HCT116 (cell line): ENCODE measurements around the gene COPE. TPM values are rescaled to one million over a fixed set of nuclear protein-coding genes. Genes with fewer than 3 reads are reported as not detected.

Experiments
- ATAC-seq: fragments of 200-7000 bp; cut with Tn5 transposase; 2 replicates; pipeline ENCODE4 v1.9.1; 2020; ENCODE audit warnings: mild to moderate bottlenecking, moderate library complexity
- BruUV-seq: library from RNA; stranded (reverse); fragments of 400-500 nt; replicated peaks from 2 replicates; lab custom pipeline; 2021; lab: Mats Ljungman, UMichigan
- CTCF ChIA-PET: fragments of 300-600 bp; sonication (Branson Sonifier 250); formaldehyde crosslinking; loops from one replicate; lab custom pipeline; 2021; ENCODE audit warnings: antibody characterized with exemption; lab: Charles Lee
- POLR2A ChIA-PET: fragments of 300-600, 350-600 bp; sonication (Branson Sonifier 250); formaldehyde crosslinking; loops from one replicate; lab custom pipeline; 2021; ENCODE audit warnings: antibody characterized with exemption; lab: Charles Lee
- RAD21 ChIA-PET, 2 experiments: fragments of 300-600 bp; sonication (Branson Sonifier 250); formaldehyde crosslinking; loops; one replicate each; lab custom pipeline; 2023; ENCODE audit warnings: low total read pairs in 2 of 2; ENCODE audit not compliant: uncharacterized antibody in 2 of 2, unreplicated experiment in 2 of 2, low non-redundant PET in 1 of 2; lab: Charles Lee
- DNase-seq: peaks from one replicate; pipeline ENCODE4 v3.0.0-alpha.2; 2010; ENCODE audit warnings: low read depth, low spot score
- H2AFZ ChIP-seq: fragments of 200-600 bp; shearing (Covaris generic), sonication (generic); 2 replicates; pipeline ENCODE4 v1.6.1; 2017; ENCODE audit warnings: low read depth, mixed run types, mixed read lengths, antibody characterized with exemption, low read length; ENCODE audit not compliant: poor library complexity, severe bottlenecking
- H3K27ac ChIP-seq: 2 replicates; pipeline ENCODE4 v1.5.1; 2012; ENCODE audit warnings: low read depth, low read length
- H3K27me3 ChIP-seq: fragments of 200-600 bp; sonication (generic); 2 replicates; pipeline ENCODE4 v1.6.1; 2016; ENCODE audit warnings: mixed run types, low read length, mixed read lengths; ENCODE audit not compliant: insufficient read depth
- H3K36me3 ChIP-seq, 2 experiments: fragments of 200-500 bp in 1 of 2; fragments of 200-600 bp in 1 of 2; sonication (Bioruptor generic) in 1 of 2; sonication (generic) in 1 of 2; 2 replicates each; pipeline versions ENCODE4 v1.5.1 to v1.6.1; 2014 to 2016; ENCODE audit warnings: low read length in 2 of 2, inconsistent platforms in 1 of 2, mixed read lengths in 1 of 2, mixed run types in 1 of 2; ENCODE audit not compliant: insufficient read depth in 2 of 2, control insufficient read depth in 1 of 2
- H3K4me1 ChIP-seq, 2 experiments: fragments of 200-600 bp in 1 of 2; sonication (generic) in 1 of 2; 2 replicates each; pipeline versions ENCODE4 v1.5.1 to v1.6.1; 2012 to 2017; ENCODE audit warnings: low read length in 2 of 2, inconsistent platforms in 1 of 2, mild to moderate bottlenecking in 1 of 2, mixed read lengths in 1 of 2, mixed run types in 1 of 2, moderate library complexity in 1 of 2; ENCODE audit not compliant: insufficient read depth in 2 of 2, control insufficient read depth in 1 of 2
- H3K4me2 ChIP-seq: fragments of 200-600 bp; sonication (generic); 2 replicates; pipeline ENCODE4 v1.6.1; 2017; ENCODE audit warnings: mixed run types, low read length, mixed read lengths
- H3K4me3 ChIP-seq, 2 experiments: fragments of 200-600 bp in 1 of 2; sonication (generic) in 1 of 2; replicated peaks in 1 of 2; 2 replicates each; pipeline ENCODE4 v1.5.1; 2011 to 2016; ENCODE audit warnings: low read length in 2 of 2, control low read depth in 1 of 2, low read depth in 1 of 2, mild to moderate bottlenecking in 1 of 2, mixed read lengths in 1 of 2, mixed run types in 1 of 2
- H3K79me2 ChIP-seq: fragments of 200-600 bp; sonication (generic); 2 replicates; pipeline ENCODE4 v1.6.1; 2017; ENCODE audit warnings: mild to moderate bottlenecking, mixed run types, low read length, moderate library complexity, mixed read lengths; ENCODE audit not compliant: insufficient read depth
- H3K9ac ChIP-seq: fragments of 200-600 bp; sonication (generic); 2 replicates; pipeline ENCODE4 v1.6.1; 2016; ENCODE audit warnings: low read length, mixed read lengths
- H3K9me2 ChIP-seq: fragments of 200-600 bp; sonication (generic), shearing (Covaris generic); 2 replicates; pipeline ENCODE4 v1.6.1; 2017; ENCODE audit warnings: mixed run types, mild to moderate bottlenecking, moderate library complexity; ENCODE audit not compliant: insufficient read depth
- H3K9me3 ChIP-seq, 2 experiments: fragments of 200-500 bp in 1 of 2; fragments of 200-600 bp in 1 of 2; sonication (Bioruptor generic) in 1 of 2; sonication (generic) in 1 of 2; 2 replicates each; pipeline ENCODE4 v1.6.1; 2014 to 2017; ENCODE audit warnings: low read length in 2 of 2, mixed read lengths in 2 of 2, inconsistent platforms in 1 of 2, low read depth in 1 of 2, mild to moderate bottlenecking in 1 of 2, mixed run types in 1 of 2, moderate library complexity in 1 of 2; ENCODE audit not compliant: control insufficient read depth in 1 of 2, insufficient read depth in 1 of 2
- H4K20me1 ChIP-seq: fragments of 200-600 bp; sonication (generic), shearing (Covaris generic); 2 replicates; pipeline ENCODE4 v1.6.1; 2017; ENCODE audit warnings: mixed run types, mild to moderate bottlenecking, moderate library complexity; ENCODE audit not compliant: insufficient read depth
- CBX3 ChIP-seq: IDR thresholded peaks from 2 replicates; pipeline ENCODE4 v1.6.1; 2012; ENCODE audit warnings: low read depth
- CEBPB ChIP-seq: IDR thresholded peaks from 2 replicates; pipeline ENCODE4 v1.6.1; 2012; ENCODE audit warnings: low read depth
- EGR1 ChIP-seq: IDR thresholded peaks from 2 replicates; pipeline ENCODE4 v1.6.1; 2012; ENCODE audit warnings: low read depth
- ELF1 ChIP-seq: IDR thresholded peaks from 2 replicates; pipeline ENCODE4 v1.6.1; 2012; ENCODE audit warnings: low read depth, borderline replicate concordance
- EZH2 ChIP-seq: fragments of 200-600 bp; sonication (generic); IDR thresholded peaks from 2 replicates; pipeline ENCODE4 v1.6.1; 2017; ENCODE audit warnings: antibody characterized with exemption, mixed run types
- EZH2phosphoT487 ChIP-seq: fragments of 200-600 bp; IDR thresholded peaks from 2 replicates; pipeline ENCODE4 v1.6.1; 2018; ENCODE audit warnings: antibody characterized with exemption, borderline replicate concordance
- JUND ChIP-seq: IDR thresholded peaks from 2 replicates; pipeline ENCODE4 v1.6.1; 2012
- MAX ChIP-seq: IDR thresholded peaks from 2 replicates; pipeline ENCODE4 v1.6.1; 2012
- POLR2A ChIP-seq: IDR thresholded peaks from 2 replicates; pipeline ENCODE4 v1.7.0; 2011; ENCODE audit warnings: borderline replicate concordance; ENCODE audit not compliant: insufficient read depth, insufficient read length; ENCODE audit errors: extremely low read depth
- POLR2AphosphoS5 ChIP-seq: IDR thresholded peaks from 2 replicates; pipeline ENCODE4 v1.6.1; 2011; ENCODE audit warnings: mild to moderate bottlenecking, low read depth, low read length, moderate library complexity
- RAD21 ChIP-seq: IDR thresholded peaks from 2 replicates; pipeline ENCODE4 v1.6.1; 2012; ENCODE audit warnings: low read depth, mild to moderate bottlenecking
- REST ChIP-seq: IDR thresholded peaks from 2 replicates; pipeline ENCODE4 v1.6.1; 2012; ENCODE audit warnings: low read depth
- SRF ChIP-seq: IDR thresholded peaks from 2 replicates; pipeline ENCODE4 v1.6.1; 2012; ENCODE audit warnings: low read depth
- TCF7L2 ChIP-seq: IDR thresholded peaks from 2 replicates; pipeline ENCODE4 v1.7.0; 2011; ENCODE audit warnings: borderline replicate concordance, inconsistent platforms; ENCODE audit not compliant: insufficient read depth, insufficient read length; ENCODE audit errors: extremely low read depth
- ZFX ChIP-seq: fragments of 450-650 bp; IDR thresholded peaks from 2 replicates; pipeline ENCODE4 v1.6.1; 2017
- ZNF274 ChIP-seq: fragments of 200-500 bp; sonication (Bioruptor generic); IDR thresholded peaks from 2 replicates; pipeline ENCODE4 v1.6.1; 2014; ENCODE audit warnings: mild to moderate bottlenecking, low read depth, low read length, inconsistent platforms
- intact Hi-C: fragments of 100-400 bp; cut with micrococcal nuclease; formaldehyde crosslinking; loops from 2 replicates; pipeline ENCODE4 v1.10.0; 2022
- total RNA-seq: library from RNA; stranded (reverse); gene quantifications from one replicate; pipeline ENCODE4 v1.2.1, GENCODE V29; 2021; ENCODE audit not compliant: unreplicated experiment
- TF ChIP-seq, protein P1 (sequence below), 3 experiments: fragments of 200-600 bp in 1 of 3; sonication (generic) in 1 of 3; IDR thresholded peaks in 2 of 3; conservative IDR thresholded peaks in 1 of 3; 2 replicates each; pipeline ENCODE4 v1.5.1; 2012 to 2017; ENCODE audit warnings: low read depth in 2 of 3, low read length in 2 of 3, antibody characterized with exemption in 1 of 3, borderline replicate concordance in 1 of 3, control low read depth in 1 of 3, mild to moderate bottlenecking in 1 of 3, mixed read lengths in 1 of 3, mixed run types in 1 of 3, moderate library complexity in 1 of 3; ENCODE audit not compliant: insufficient read depth in 1 of 3
- TF ChIP-seq, protein P2 (sequence below): IDR thresholded peaks from 2 replicates; pipeline ENCODE4 v1.6.1; 2011; ENCODE audit warnings: mild to moderate bottlenecking, low read length, moderate library complexity; ENCODE audit not compliant: insufficient replicate concordance; ENCODE audit errors: extremely low read depth
- TF ChIP-seq, protein P3 (sequence below): IDR thresholded peaks from 2 replicates; pipeline ENCODE4 v1.6.1; 2012

COPE gene
- total RNA-seq, 1 experiment from 2014 or later, result 263 TPM

- TF ChIP-seq, protein P1, sequence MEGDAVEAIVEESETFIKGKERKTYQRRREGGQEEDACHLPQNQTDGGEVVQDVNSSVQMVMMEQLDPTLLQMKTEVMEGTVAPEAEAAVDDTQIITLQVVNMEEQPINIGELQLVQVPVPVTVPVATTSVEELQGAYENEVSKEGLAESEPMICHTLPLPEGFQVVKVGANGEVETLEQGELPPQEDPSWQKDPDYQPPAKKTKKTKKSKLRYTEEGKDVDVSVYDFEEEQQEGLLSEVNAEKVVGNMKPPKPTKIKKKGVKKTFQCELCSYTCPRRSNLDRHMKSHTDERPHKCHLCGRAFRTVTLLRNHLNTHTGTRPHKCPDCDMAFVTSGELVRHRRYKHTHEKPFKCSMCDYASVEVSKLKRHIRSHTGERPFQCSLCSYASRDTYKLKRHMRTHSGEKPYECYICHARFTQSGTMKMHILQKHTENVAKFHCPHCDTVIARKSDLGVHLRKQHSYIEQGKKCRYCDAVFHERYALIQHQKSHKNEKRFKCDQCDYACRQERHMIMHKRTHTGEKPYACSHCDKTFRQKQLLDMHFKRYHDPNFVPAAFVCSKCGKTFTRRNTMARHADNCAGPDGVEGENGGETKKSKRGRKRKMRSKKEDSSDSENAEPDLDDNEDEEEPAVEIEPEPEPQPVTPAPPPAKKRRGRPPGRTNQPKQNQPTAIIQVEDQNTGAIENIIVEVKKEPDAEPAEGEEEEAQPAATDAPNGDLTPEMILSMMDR (IDR thresholded peaks at IDR 0.05 in 2 of 3, conservative IDR thresholded peaks at IDR 0.05 in 1 of 3; ENCODE audit: borderline replicate concordance in 1 of 3, insufficient read depth in 1 of 3, low read depth in 2 of 3, low read length in 2 of 3), result no peak
- TF ChIP-seq SRF (no peak), MAX (no peak), REST (no peak), CEBPB (no peak), ZNF274 (no peak), EZH2phosphoT487 (no peak), EGR1 (no peak), JUND (no peak), ELF1 (no peak), ZFX (no peak), RAD21 (no peak), CBX3 (no peak), POLR2AphosphoS5 (no peak), TCF7L2 (no peak), POLR2A (no peak), EZH2 (no peak)
- TF ChIP-seq, protein P2, sequence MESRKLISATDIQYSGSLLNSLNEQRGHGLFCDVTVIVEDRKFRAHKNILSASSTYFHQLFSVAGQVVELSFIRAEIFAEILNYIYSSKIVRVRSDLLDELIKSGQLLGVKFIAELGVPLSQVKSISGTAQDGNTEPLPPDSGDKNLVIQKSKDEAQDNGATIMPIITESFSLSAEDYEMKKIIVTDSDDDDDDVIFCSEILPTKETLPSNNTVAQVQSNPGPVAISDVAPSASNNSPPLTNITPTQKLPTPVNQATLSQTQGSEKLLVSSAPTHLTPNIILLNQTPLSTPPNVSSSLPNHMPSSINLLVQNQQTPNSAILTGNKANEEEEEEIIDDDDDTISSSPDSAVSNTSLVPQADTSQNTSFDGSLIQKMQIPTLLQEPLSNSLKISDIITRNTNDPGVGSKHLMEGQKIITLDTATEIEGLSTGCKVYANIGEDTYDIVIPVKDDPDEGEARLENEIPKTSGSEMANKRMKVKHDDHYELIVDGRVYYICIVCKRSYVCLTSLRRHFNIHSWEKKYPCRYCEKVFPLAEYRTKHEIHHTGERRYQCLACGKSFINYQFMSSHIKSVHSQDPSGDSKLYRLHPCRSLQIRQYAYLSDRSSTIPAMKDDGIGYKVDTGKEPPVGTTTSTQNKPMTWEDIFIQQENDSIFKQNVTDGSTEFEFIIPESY, result no peak
- TF ChIP-seq, protein P3, sequence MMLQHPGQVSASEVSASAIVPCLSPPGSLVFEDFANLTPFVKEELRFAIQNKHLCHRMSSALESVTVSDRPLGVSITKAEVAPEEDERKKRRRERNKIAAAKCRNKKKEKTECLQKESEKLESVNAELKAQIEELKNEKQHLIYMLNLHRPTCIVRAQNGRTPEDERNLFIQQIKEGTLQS, result no peak
- H3K79me2 ChIP-seq, result peaks cover 53% of the 10 kb centered on the region
- peaks cover 0 to 20% of the 10 kb centered on the region in 2 experiments; a peak in 3 of 4 replicates for H3K36me3 ChIP-seq
- no peak for DNase-seq
- RAD21 ChIA-PET, result no interaction called here
- peak overlapping the region; percentile 76 for H3K9ac ChIP-seq
- H2AFZ ChIP-seq, result no peak overlapping the region
- no peaks in the 10 kb centered on the region for H4K20me1 ChIP-seq
- no peak for ATAC-seq
- POLR2A ChIA-PET, result no interaction called here
- H3K27ac ChIP-seq, result 0 out of 2 replicates have a peak overlapping the region, but pooled peaks have one; percentile 1
- no peaks in the 10 kb centered on the region for H3K27me3 ChIP-seq
- BruUV-seq, result no TSS peak
- intact Hi-C loops, result no loop called here
- H3K4me2 ChIP-seq, result peak overlapping the region; percentile 100
- H3K9me3 ChIP-seq, result no peaks in the 10 kb centered on the region
- CTCF ChIA-PET, result no interaction called here
- no peaks in the 10 kb centered on the region for H3K9me2 ChIP-seq
- H3K4me3 ChIP-seq, result peak overlapping the region; percentile 86 to 100
- H3K4me1 ChIP-seq, result peaks cover 16 to 21% of the 10 kb centered on the region in 2 experiments
These were observed 1.2 kb upstream of the COPE start for GRCh38 chr19:18920400-18920799.
